Tibial artery (tissue), 4 donors: ENCODE data around the gene AMPD2.

Experiments
- DNase-seq, 2 donors: peaks; one replicate each; pipeline ENCODE4 v3.0.0-alpha.2; 2019
- H3K27ac ChIP-seq, 2 donors: fragments of 200-600 bp; sonication (generic) in 1 of 2; 1 replicate in 1 of 2; 2 replicates in 1 of 2; pipeline ENCODE4 v1.5.1; 2018 to 2019; ENCODE audit warnings: mild to moderate bottlenecking in 1 of 2
- H3K27me3 ChIP-seq, 2 donors: fragments of 200-600 bp; sonication (generic) in 1 of 2; one replicate each; pipeline versions ENCODE4 v1.5.1 to v1.6.0; 2016 to 2019
- H3K36me3 ChIP-seq, 3 donors: fragments of 200-600 bp; sonication (generic) in 2 of 3; one replicate each; pipeline ENCODE4 v1.5.1; 2016 to 2019; ENCODE audit warnings: mild to moderate bottlenecking in 2 of 3
- H3K4me1 ChIP-seq, 4 donors: fragments of 200-600 bp; sonication (generic) in 2 of 4; 1 replicate in 3 of 4; 2 replicates in 1 of 4; pipeline ENCODE4 v1.5.1; 2016 to 2019
- H3K4me3 ChIP-seq, 2 donors: fragments of 200-600 bp; sonication (generic) in 1 of 2; 1 replicate in 1 of 2; 2 replicates in 1 of 2; pipeline ENCODE4 v1.5.1; 2018 to 2019; ENCODE audit warnings: mild to moderate bottlenecking in 2 of 2
- H3K9me3 ChIP-seq, 3 donors: fragments of 200-600 bp; sonication (generic) in 1 of 3; one replicate each; pipeline ENCODE4 v1.5.1; 2016 to 2019
- intact Hi-C: fragments of 100-400 bp; cut with DNase I; formaldehyde crosslinking; loops from one replicate; pipeline ENCODE4 v1.15.0; 2023; ENCODE audit warnings: low total_unique reads
- TF ChIP-seq, protein P1 (sequence below), 2 experiments: fragments of 200-600 bp in 1 of 2; fragments of 450-650 bp in 1 of 2; IDR thresholded peaks; one replicate each; pipeline ENCODE4 v1.5.1; 2017 to 2019; ENCODE audit warnings: antibody characterized with exemption in 2 of 2, mild to moderate bottlenecking in 1 of 2, moderate library complexity in 1 of 2

Gene AMPD2

DNA sequence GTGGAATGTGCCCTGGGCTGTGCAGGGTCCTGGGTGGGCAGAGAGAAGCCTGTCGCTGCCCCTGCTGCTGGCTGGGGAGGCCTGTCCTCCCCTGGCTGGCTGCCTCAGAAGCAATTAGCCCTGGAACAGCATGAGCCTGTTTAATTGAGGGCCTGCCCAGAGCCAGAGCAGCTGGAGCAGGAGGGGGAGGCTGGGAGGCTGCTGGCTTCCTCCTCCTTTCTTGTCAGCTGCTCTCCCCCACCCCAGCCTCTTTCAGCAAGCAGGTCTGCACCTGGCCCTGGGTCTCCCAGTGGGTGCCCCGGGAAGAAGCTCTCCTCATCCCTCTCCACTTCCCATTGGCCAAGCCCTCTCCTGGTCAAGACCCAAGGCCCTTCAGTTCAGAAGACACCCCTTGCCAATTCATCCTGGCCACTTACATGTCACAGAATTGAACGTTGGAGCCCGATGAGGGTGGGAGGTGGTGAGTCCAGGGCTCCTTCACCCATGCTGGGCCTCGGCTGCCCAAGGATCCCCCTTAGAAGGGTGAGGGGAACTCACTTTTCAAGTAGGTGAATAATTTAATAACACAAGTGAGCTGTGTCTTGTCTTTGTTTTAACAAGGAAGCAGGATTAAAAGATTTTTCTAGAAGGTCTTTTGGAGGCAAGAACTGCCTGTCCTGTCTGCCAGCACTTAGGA is 13.2 kb downstream of the AMPD2 start:
- no peaks in the 10 kb centered on the region for H3K9me3 ChIP-seq
- H3K4me3 ChIP-seq: no peak overlapping the region
- no peak overlapping the region for H3K27ac ChIP-seq
- DNase-seq: peak in 1 of 2 donors; percentile 53
- H3K4me1 ChIP-seq: peaks cover 0 to 8% (median 0%) of the 10 kb centered on the region in 4 donors
- TF ChIP-seq, protein P1, sequence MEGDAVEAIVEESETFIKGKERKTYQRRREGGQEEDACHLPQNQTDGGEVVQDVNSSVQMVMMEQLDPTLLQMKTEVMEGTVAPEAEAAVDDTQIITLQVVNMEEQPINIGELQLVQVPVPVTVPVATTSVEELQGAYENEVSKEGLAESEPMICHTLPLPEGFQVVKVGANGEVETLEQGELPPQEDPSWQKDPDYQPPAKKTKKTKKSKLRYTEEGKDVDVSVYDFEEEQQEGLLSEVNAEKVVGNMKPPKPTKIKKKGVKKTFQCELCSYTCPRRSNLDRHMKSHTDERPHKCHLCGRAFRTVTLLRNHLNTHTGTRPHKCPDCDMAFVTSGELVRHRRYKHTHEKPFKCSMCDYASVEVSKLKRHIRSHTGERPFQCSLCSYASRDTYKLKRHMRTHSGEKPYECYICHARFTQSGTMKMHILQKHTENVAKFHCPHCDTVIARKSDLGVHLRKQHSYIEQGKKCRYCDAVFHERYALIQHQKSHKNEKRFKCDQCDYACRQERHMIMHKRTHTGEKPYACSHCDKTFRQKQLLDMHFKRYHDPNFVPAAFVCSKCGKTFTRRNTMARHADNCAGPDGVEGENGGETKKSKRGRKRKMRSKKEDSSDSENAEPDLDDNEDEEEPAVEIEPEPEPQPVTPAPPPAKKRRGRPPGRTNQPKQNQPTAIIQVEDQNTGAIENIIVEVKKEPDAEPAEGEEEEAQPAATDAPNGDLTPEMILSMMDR (IDR thresholded peaks at IDR 0.05): no peak
- intact Hi-C loops: no loop called here
- no peaks in the 10 kb centered on the region for H3K27me3 ChIP-seq
- H3K36me3 ChIP-seq: peaks cover 22 to 47% (median 35%) of the 10 kb centered on the region in 3 donors

DNA sequence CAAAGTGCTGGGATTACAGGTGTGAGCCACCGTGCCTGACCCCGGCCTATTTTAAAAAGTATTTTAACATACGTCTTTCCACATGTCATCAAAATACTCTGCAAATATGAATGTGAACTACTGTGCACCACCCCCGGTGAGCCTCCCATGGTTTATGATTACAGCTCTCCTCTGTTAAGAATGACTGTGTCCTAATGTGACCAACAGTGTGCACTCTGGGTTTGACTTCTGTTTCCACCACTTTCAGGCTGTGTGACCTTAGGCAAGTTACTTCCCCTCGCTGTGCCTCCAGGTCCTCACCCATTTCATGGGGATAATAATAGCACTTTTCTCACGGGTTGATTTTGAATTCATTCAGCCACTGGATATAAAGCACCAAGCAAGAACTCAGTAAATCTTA is 14.7 kb downstream of the AMPD2 start:
- intact Hi-C loops: no loop called here
- H3K9me3 ChIP-seq: no peaks in the 10 kb centered on the region
- no peak overlapping the region for H3K4me3 ChIP-seq
- no peak overlapping the region for H3K27ac ChIP-seq
- H3K4me1 ChIP-seq: peaks cover 0 to 8% (median 0%) of the 10 kb centered on the region in 4 donors
- TF ChIP-seq, protein P1 (IDR thresholded peaks at IDR 0.05): no peak
- no peaks in the 10 kb centered on the region for H3K27me3 ChIP-seq
- DNase-seq: peak in 1 of 2 donors; percentile 25
- peaks cover 8 to 32% (median 20%) of the 10 kb centered on the region in 3 donors for H3K36me3 ChIP-seq

- peaks cover 7 to 24% (median 12%) of the 10 kb centered on the region in 3 donors for H3K36me3 ChIP-seq
- peaks cover 0 to 8% (median 0%) of the 10 kb centered on the region in 4 donors for H3K4me1 ChIP-seq
- H3K27ac ChIP-seq: no peak overlapping the region
- H3K9me3 ChIP-seq: no peaks in the 10 kb centered on the region
- TF ChIP-seq, protein P1 (IDR thresholded peaks at IDR 0.05): no peak
- DNase-seq: peak in 1 of 2 donors; percentile 51
- H3K27me3 ChIP-seq: no peaks in the 10 kb centered on the region
- intact Hi-C loops: loop anchor here (5.0 kb wide), 1 partner anchor 347 kb away; the partner anchor contains the start of gene AHCYL1
- no peak overlapping the region for H3K4me3 ChIP-seq
Observed at GRCh38 chr1:109634771-109635750, 15.4 kb downstream of the AMPD2 start.

GRCh38 chr1:109635862-109636200 is 16.2 kb downstream of the AMPD2 start:
- Histone ChIP-seq H3K4me1 (peaks cover 0 to 8% (median 0%) of the 10 kb centered on the region in 4 donors), H3K27ac (no peak overlapping the region), H3K4me3 (no peak overlapping the region), H3K36me3 (peaks cover 4 to 18% (median 9%) of the 10 kb centered on the region in 3 donors), H3K27me3 (no peaks in the 10 kb centered on the region), H3K9me3 (no peaks in the 10 kb centered on the region)
- TF ChIP-seq, protein P1 (IDR thresholded peaks at IDR 0.05): no peak
- intact Hi-C loops: loop anchor here (5.0 kb wide), 1 partner anchor 346 kb away; the partner anchor contains the start of gene AHCYL1
- DNase-seq: no peak

- H3K36me3 ChIP-seq: peaks cover 0 to 12% (median 4%) of the 10 kb centered on the region in 3 donors
- TF ChIP-seq, protein P1 (IDR thresholded peaks at IDR 0.05): no peak
- peaks cover 0 to 8% (median 0%) of the 10 kb centered on the region in 4 donors for H3K4me1 ChIP-seq
- H3K9me3 ChIP-seq: no peaks in the 10 kb centered on the region
- peak in 1 of 2 donors; percentile 44 for DNase-seq
- H3K27ac ChIP-seq: no peak overlapping the region
- no peaks in the 10 kb centered on the region for H3K27me3 ChIP-seq
- H3K4me3 ChIP-seq: no peak overlapping the region
- intact Hi-C loops: loop anchor here (5.0 kb wide), 1 partner anchor 346 kb away; the partner anchor contains the start of gene AHCYL1
Observed at GRCh38 chr1:109636201-109636952, 16.7 kb downstream of the AMPD2 start.
